SK-N-MC (cell line): ENCODE data around the gene CTRL.

Source experiments
- EZH2 ChIP-seq: fragments of 200-600 bp; sonication (generic); IDR thresholded peaks from one replicate; pipeline ENCODE4 v1.6.1; 2017; ENCODE audit warnings: antibody characterized with exemption
- POLR2AphosphoS5 ChIP-seq: IDR thresholded peaks from 2 replicates; pipeline ENCODE4 v1.6.1; 2012; ENCODE audit warnings: mild to moderate bottlenecking, low read depth, low read length, borderline replicate concordance

GRCh38 chr16:67917140-67917851, 14.4 kb downstream of the CTRL start:
- TF ChIP-seq EZH2 (no peak), POLR2AphosphoS5 (no peak)
